ENCODE data around the gene UBE2Q2.

DNA sequence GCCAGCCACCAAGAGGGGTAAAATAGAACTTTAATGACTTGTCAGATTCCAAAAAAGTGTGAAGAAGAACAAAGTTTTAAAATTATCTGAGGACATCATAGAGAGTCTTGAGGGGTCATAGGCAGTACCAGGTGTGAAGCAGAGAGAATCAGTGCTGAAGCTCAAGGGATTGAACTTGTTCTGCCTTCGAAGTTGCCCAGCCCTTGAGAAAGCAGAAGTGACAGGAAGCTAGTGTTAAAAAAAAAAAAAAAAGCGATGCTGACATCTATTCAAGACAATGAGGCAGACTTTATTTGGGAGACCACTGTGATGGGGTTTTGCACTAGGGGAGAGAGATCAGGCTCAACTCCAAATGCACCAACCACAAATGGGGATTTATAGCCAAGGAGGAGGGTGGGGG is 82.2 kb downstream of the UBE2Q2 start:
- no peak for TF ChIP-seq EZH2 (IDR thresholded peaks at IDR 0.05; ENCODE audit: insufficient read depth, low read length)
- TF ChIP-seq, protein P1, sequence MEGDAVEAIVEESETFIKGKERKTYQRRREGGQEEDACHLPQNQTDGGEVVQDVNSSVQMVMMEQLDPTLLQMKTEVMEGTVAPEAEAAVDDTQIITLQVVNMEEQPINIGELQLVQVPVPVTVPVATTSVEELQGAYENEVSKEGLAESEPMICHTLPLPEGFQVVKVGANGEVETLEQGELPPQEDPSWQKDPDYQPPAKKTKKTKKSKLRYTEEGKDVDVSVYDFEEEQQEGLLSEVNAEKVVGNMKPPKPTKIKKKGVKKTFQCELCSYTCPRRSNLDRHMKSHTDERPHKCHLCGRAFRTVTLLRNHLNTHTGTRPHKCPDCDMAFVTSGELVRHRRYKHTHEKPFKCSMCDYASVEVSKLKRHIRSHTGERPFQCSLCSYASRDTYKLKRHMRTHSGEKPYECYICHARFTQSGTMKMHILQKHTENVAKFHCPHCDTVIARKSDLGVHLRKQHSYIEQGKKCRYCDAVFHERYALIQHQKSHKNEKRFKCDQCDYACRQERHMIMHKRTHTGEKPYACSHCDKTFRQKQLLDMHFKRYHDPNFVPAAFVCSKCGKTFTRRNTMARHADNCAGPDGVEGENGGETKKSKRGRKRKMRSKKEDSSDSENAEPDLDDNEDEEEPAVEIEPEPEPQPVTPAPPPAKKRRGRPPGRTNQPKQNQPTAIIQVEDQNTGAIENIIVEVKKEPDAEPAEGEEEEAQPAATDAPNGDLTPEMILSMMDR (IDR thresholded peaks at IDR 0.05; ENCODE audit: insufficient read depth, low read depth, low read length), result no peak

Data from astrocyte (in vitro differentiated cells and primary cell).